Kidney tubule cell (primary cell): ENCODE data around the gene PRKCSH.

Experiments
- DNase-seq: peaks from one replicate; pipeline ENCODE4 v3.0.0-alpha.2; 2018; ENCODE audit warnings: low spot score

PRKCSH gene

DNA sequence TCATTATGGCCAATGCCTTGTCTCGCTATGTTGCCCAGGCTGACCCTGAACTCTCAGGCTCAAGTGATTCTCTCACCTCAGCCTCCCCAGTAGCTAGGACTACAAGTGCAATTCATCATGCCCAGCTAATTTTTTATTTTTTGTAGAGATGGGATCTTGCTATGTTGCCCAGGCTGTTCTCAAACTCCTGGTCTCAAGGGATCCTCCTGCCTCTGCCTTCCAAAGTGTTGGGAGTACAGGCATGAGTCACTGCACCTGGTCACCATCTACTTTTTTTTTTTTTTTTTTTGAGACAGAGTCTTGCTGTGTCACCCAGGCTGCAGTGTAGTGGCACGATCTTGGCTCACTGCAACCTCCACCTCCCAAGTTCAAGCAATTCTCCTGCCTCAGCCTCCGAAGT, 39.9 kb downstream of the PRKCSH start:
- DNase-seq = peak; percentile 20

DNA sequence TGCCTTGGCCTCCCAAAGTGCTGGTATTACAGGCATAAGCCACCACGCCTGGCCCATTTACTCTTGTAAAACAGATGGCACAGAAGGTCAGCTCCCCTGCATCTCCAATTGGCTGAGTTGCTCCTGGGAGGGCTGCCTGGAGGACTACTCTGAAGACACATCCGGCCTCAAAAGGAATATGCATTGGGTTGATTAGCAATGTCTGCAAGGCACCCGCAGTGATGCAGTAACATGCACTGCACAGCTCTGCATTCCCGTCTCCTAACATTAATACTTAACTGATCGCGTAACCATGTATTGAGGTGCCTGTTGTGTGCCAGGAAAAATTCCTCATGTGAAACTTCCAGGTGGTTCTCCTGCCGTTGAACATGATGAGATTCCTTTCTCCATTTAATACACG, 40.4 kb downstream of the PRKCSH start:
- peak; percentile 66 for DNase-seq

DNA sequence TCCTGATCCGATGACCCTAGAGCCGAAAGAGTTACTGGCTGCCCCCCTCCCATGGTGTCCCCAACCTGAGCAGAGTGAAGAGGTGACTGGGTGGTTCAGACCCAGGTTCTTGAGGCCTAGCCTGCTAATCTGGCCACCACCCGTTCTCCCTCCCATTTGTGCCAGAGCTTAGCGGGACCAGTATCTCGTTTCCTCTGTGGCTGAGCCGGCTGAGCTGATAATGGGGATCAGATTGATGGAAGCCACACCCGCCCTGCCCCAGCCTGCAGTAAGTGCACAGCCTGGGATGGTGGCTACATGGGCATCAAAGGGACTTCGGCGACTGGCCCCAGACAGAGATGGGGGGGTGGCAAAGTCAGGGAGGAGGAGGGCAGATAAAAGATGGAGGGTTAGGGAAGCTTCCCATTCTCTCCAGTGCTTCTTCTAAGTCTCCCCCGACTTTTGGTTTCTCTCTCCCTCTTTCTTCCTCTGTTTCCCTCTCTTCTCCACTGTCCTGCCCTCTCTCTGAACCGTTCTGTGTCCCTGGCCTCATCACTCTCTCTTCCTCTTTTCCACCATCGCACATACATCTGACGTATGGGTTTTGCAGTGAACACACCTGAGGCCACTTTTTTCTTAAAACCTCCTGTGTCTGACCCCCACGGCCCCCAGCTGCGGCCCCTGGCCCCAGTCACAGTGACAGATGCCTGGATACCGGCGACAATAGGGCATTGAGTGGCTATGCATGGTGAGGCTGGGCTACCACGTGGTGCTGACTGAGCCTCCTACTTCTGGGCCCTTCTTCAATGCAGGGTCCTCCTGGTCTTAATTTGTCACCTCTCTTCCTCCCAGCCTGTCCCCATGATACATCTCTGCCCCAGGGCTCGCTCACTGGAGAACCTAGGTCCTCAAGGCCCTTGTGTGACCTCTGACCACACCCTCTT, 43.0 kb downstream of the PRKCSH start:
- DNase-seq = no peak

DNA sequence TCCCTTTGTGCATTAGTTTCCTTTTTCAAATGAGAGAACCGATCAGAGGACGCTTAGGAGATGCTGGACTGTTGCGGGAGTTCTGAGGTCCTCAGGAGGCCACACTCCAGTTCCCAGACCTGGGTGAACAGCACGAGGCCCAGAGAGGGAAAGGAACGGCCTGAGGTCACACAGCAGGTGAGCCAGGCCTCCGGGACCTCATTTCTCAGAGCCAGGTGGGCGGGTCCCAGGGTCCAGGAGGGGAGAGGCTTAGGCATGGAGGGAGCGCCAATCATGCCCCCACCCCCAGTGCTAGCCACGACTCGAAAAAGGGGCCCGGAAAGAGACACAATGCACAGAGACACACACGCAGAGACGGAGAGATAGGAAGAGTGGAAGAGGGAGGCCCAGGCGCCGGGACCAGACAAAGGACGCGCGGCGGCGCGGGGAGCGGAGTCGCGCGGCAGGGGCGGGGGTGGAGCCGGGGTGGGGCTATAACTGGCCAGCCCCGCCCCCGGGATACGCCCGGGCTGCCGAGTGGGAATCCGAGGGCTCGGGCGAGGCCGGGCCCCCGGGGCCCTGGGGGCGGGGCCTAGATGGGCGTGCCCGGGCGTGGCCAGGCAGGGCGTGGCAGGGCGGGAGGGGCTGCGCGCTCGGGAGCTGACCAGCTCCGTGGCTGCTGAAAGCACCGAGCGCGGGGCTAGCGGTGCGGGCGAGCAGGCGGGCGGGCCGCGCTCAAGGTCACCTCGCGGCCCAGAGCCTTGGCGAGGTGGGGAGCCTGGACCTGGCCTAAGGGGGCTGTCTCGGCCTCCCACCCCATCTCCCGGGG, 43.9 kb downstream of the PRKCSH start:
- DNase-seq = no peak

DNA sequence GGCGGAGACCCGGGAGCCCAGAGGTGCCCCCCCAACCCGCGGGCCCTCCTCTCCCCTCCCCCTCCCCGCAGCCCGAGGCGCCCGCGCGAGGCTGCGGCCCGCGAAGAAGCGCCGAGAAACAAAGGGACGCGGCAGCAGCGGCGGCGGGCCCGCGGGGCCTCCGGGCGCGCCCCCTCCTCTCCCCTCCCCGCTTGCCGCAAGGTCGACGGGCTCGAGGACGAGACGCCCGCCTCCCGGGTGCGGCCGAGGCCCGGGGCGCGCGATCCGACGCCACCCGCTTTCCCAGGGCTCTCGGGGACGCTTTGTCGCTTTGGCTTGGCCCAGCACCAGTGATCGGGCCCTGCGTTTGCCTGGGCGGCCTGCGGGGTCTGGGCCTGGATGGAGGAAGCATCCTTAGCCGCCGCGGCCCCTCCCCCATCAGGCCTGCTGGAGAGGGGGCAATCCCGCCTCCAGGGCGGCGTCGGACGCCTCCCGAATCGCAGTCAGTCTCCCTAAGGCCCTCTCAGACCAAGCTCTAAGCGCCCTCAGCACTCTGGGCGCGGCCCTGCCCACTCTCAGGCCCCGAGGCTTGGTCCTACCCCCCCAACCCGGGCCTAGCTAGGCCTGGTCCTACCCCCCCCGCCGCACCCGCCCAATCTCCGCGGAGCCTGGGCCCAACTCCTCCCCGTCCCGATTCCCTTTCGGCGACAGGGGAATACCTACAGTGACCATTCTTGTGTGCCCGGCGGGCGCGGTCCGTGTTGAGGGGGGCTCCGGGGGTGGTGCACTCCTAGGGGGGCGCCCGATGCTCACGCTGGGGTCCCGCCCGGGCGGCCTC, 44.7 kb downstream of the PRKCSH start:
- DNase-seq = no peak

DNA sequence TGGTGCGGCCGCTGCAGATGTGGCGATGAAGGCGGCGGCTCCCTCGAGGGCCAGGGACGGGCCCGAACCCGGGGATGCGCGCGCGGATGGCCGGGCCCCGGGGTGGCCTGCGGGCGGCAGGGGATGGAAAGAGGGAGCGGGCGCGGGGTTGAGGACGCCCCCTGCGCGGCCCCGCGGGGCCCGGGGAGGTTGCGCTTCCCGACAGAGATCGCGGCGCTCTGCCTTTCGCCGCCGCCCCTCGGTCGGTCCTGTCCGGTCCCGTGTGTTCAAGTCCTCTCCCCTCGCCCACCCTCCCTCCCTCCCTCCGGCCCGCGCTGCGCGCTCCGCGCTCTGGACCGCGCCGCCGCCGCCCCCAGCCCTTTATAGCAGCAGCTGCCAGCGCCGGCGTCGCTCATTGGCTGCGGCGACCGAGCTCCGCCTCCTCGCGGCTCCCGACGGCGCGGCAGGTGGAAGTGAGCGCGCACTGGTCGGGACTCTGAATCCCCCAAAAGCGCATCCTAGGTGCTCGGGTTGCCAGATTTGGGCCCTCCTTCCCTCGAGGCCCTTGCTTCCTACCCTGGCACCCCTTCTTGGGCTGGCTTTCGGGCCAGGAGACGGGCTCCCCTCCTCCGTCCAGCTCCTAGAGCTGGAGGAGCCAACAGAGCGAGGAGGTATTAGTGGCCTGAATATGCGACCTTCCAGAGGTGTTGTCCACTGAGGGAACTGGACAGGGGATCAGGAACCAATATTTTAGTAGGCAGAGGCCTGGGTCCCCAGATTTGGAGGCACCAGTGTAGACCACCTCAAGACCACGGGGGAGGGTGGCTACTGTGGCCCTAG, 45.5 kb downstream of the PRKCSH start, which contains the start of gene ELAVL3:
TSS of gene ELAVL3 (minus strand) at position 332 of the 819 bp plus-strand sequence. CDS start 438 bp downstream, outside the sequence.
- no peak for DNase-seq

DNA sequence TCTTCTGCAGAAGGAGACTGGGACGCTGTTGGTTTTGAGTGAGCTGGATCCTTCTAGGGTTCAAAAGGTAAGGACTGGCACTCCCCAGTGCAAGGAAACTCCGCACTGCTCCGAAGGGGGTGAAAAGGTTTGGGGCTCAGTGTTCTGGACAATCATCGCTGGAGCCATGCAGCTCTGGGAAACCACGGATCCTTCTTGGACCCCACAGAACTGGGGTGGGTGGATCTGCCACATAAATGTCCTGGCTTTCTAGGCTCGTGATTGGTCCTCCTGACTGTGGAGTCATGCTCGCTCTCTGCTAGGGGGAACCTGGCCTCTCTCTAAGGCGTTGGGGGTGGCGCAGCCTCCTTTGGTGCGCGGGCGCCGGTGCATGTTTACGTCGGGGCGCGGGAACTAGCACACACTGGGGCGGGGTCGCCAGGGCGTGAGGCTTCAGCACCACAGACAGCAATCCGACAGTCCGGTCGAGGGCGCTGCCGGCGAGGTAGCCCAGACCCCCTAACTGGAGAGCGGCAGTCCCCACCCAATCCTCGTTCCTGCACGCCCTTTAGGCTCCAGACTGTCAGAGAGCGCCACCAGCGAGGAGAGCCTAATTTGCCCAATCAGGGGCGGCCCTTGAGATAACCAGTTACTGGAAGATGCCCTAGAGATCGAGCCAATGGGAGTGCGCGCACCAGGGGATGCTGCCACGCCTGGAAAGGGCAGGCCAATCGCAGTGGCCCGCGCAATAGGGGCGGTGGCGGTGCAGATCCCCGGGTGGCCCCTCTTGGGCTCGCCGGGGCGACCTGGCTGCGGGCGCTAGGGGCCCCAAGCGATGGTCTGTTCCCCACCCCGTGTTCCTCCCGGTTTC, 46.3 kb downstream of the PRKCSH start:
- peak; percentile 69 for DNase-seq

DNA sequence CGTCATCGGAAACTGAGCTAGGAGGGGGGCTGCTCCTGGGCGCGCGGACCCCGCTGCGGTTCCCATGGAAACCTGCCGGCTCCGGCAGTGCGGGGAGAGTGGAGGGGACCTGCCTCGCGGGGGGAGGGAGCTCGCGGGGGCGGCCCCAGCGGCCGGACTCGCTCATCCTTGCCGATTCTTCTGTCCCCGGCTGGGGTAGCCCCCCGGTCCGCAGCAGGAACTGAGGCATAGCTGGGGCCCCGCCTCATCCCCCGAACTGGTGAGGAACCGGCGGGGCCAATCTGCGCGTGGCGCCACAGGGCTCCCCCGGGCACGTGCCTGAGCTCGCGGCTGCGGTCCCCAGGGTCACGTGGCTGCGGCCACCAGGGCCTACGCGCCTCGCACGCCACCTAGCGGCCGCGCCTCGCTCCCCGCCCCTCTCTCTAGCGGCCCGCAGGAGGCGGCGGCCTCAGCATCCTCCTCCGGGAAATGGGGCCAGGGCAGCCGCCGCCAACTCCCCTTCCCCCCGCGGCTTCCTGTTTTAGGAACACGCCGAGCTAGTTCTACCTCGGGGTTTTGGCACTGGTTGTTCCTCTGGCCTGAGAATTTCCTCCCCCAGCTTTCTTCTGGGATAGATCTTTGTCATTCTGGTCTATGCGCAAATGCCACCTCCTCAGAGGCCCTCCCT, 47.1 kb downstream of the PRKCSH start:
- peak; percentile 73 for DNase-seq

DNA sequence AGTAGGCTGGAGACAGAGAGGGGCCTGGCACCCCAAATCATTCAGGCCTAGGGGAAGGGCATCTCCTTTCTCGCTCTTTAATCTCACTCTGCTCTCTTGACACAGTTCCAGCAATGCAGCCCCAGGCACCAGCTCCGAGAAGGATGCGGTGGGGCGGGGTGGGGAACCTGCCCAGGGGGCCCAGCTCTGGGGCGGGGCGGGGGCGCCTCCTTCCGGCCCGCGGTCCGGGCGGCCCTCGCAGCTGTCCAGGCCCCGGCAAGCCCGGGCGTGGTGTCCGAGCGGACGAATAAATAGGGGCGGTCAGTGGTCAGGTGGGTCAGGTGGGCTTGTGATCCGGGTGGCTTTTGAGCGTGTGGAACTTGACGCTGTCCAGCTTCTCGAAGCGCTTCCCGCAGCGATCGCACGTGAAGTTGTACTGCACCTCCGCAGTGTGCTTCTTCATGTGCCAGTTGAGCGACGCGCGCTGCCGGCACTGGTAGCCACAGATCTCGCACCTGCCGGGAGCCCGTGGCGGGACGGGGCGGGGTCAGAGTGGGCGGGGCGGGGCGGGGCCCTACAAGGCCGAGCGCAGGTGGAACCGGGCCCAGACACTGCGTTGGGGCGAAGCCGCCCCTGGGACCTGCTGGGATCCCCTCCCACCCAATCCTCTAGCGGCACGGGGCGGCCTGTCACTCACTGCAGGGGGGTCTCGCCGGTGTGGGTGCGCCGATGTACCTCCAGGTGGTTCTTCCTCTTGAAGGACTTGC, 48.1 kb downstream of the PRKCSH start:
- DNase-seq = no peak

DNA sequence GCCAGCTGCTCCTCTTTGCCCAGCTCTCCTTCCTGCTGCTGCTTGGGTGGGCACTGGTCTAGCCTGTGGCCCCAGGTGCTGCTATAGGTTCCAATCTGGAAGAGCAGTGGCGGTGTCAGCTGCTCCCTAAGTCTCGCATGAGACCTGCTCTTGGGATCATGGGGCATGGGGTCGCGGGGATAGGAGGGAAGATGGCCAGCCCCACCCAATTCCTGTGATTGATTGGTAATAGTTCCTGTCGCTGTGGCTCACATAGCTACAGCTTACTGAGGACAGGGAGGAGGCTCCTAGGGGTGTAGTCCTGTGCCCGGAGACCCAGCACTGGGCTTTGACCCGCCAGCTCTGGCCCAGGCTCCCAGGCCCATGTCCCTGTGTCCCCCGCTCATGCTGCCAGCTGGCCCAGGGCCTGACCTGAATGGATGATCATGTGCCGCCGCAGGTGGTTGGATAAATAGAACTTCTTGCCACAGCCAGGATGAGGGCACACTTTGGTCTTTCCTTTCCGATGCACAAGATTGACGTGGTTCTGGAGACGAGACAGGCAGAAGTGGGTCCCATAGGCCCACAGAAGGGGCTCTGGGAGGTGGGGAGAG, 49.9 kb downstream of the PRKCSH start:
- no peak for DNase-seq

DNA sequence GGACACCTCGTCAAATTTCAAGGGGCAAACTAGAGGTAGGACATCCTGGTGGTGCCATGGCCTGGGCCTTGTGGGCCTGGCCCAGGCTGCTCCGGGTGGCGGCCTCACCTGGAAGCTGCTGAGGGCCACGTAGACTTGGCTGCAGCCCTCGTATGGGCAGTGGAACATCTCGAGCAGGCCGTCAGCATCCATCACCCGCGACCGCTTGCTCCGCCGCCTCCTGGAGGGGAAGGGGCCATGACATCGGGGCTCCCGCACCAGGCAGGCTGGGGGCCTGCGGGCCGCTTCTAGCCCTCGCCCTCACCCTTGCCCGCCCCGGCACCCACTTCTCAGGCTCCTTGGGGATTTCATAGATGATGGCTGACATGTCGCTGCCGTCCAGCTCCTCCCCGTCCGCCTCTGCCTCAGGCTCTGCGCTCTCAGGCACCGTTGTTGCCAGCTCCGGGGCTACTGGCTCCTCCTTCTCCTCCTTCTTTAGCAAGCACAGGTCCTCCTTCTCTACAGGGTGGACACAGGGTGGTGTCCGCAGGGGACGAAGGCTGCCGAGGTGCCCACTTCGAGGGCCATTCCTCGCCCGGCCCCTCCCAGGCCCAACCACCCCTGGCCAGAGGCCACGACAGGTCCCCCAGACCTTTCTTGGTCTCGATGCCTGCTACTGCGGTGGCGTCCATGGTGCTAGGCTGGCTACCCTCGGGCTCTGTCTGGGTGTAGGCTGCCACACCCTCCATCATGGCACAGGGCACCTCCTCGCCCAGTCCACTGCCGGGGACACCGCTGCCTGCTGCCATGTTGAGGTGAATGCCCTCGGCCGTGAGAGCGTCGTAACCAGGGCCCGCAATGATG, 51.4 kb downstream of the PRKCSH start:
- no peak for DNase-seq

DNA sequence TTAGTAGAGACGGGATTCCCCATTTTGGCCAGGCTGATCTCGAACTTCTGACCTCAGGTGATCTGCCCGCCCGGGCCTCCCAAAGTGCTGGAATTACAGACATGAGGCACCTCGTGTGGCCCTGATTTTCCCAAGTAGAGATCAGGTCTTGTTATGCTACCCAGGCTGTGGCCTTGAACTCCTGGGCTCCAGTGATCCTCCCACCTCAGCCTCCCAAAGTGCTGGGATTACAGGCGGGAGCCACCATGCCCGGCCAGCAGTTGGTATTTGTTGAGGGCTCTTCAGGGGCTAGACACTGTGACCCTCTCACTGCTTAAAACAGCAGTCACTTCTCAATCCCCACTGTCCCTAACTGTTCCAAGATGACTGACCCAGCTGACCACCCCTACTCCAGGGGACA, 53.9 kb downstream of the PRKCSH start:
- DNase-seq = no peak

DNA sequence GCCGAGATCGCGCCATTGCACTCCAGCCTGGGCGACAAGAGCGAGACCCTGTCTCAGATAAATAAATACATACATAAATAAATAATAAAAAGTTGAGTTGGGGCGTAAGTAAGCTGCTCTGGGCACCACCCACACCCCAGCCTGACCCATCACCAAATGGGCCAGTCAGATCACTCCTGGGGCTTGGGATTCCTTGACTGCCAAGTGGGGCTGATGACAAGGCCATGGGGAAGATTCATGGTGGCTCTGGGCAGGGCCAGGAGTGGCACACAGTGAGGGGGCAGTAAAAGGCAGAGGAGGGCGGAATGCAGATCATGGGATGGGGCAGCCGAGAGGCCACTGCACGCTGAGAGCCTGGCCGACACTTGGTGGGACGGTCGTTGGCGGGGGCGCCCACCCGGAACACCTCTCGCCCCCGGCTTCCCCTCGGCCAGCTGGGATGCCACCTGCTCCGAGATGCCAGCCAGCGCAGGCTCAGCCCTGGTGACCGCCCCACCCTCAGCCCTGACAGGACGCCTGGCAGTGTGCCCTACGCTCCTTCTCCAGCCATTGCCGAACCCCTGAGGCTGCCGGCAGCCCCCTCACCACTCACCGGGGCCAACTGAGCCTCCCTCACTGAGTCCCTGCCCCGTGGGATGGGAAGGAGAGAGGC, 59.3 kb downstream of the PRKCSH start:
- no peak for DNase-seq

DNA sequence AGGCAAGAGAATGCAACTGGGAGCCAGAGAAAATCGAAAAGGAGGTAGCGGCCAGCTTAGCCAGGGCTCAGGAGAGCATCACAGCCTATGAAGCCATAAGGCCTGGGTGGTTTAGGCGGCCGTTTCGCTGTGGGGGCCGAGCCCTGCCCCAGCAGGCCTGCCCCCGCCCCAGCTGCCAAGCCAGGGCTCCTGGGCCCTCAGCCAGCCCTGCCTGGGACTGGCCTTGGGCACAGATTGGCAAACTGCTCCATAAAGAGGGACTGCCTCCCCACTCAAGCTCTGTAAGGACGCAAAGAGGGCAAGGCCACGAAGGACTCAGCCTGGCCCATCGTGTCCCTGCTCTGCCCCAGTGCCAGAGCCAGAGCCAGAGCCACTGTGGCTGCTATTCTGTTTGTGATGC, 60.0 kb downstream of the PRKCSH start:
- DNase-seq = no peak

DNA sequence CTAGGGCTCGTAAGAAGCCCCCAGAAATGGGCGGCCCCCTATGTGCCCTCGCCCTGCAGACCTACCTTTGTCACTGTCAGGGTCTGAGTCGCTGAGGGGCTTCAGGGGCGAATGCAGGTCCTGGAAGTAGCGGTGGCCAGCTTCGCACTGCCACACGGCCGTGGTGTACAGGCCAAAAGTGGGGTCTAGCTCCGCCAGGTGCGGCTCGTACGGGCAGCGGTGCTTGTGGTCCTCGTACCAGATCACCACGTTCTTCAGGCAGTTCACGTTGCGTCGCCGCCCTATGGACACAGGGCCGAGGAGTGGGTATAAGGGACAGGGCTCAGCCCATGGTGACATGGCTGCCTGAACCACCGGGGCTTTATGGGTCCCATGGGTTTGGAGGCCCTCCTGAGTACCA, 60.5 kb downstream of the PRKCSH start:
- DNase-seq = no peak

DNA sequence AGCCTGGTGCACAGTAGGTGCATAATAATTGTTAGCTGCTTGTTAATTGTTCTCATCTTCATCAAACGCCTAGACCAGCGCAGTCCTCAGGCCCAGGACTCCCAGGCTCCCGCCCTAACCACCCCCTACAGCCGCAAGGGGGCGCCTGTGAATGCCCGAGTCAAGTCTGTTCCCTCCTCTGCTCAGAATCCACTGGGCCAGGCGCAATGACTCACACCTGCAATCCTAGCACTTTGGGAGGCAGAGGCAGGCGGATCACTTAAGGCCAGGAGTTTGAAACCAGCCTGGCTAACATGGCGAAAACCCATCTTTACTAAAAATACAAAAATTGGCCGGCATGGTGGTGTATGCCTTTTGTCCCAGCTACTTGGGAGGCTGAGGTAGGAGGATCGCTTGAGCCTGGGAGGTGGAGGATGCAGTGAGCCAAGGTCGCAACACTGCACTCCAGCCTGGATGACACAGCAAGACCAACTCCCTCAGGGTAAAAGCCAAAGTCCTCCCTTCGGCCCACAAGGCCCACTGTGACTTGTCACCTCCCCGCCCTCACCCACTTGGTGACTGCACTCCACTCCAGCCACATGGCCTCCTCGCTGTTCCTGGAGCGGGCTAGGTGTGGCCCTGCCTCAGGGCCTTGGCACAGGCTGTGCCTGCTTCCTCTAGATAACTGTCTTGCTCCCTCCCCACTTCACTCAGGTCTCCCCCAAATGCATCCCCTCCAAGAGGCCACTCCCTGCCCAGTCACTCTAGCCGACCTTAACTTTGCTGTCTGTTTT, 61.1 kb downstream of the PRKCSH start:
- DNase-seq = peak; percentile 78
